LNCaP clone FGC (cell line): ENCODE results near the gene ARHGAP18.

ENCODE experiments used
- DNase-seq: peaks from one replicate; pipeline ENCODE4 v3.0.0-alpha.2; 2011; ENCODE audit warnings: low read depth
- H3K4me3 ChIP-seq: 2 replicates; pipeline ENCODE4 v1.5.1; 2011; ENCODE audit warnings: mild to moderate bottlenecking, low read depth, low read length, control low read depth
- TF ChIP-seq, protein P1 (sequence below): IDR thresholded peaks from 2 replicates; pipeline ENCODE4 v1.5.1; 2012; ENCODE audit warnings: mild to moderate bottlenecking; ENCODE audit not compliant: control insufficient read depth, insufficient read depth; ENCODE audit errors: extremely low read depth

Gene ARHGAP18

GRCh38 chr6:129686941-129687627 lies 22.9 kb downstream of the ARHGAP18 start:
- H3K4me3 ChIP-seq: no peak overlapping the region
- no peak for DNase-seq
- TF ChIP-seq, protein P1, sequence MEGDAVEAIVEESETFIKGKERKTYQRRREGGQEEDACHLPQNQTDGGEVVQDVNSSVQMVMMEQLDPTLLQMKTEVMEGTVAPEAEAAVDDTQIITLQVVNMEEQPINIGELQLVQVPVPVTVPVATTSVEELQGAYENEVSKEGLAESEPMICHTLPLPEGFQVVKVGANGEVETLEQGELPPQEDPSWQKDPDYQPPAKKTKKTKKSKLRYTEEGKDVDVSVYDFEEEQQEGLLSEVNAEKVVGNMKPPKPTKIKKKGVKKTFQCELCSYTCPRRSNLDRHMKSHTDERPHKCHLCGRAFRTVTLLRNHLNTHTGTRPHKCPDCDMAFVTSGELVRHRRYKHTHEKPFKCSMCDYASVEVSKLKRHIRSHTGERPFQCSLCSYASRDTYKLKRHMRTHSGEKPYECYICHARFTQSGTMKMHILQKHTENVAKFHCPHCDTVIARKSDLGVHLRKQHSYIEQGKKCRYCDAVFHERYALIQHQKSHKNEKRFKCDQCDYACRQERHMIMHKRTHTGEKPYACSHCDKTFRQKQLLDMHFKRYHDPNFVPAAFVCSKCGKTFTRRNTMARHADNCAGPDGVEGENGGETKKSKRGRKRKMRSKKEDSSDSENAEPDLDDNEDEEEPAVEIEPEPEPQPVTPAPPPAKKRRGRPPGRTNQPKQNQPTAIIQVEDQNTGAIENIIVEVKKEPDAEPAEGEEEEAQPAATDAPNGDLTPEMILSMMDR: no peak

GRCh38 chr6:129685662-129686031 lies 24.3 kb downstream of the ARHGAP18 start:
- no peak for DNase-seq
- no peak overlapping the region for H3K4me3 ChIP-seq
- TF ChIP-seq, protein P1: no peak

DNA sequence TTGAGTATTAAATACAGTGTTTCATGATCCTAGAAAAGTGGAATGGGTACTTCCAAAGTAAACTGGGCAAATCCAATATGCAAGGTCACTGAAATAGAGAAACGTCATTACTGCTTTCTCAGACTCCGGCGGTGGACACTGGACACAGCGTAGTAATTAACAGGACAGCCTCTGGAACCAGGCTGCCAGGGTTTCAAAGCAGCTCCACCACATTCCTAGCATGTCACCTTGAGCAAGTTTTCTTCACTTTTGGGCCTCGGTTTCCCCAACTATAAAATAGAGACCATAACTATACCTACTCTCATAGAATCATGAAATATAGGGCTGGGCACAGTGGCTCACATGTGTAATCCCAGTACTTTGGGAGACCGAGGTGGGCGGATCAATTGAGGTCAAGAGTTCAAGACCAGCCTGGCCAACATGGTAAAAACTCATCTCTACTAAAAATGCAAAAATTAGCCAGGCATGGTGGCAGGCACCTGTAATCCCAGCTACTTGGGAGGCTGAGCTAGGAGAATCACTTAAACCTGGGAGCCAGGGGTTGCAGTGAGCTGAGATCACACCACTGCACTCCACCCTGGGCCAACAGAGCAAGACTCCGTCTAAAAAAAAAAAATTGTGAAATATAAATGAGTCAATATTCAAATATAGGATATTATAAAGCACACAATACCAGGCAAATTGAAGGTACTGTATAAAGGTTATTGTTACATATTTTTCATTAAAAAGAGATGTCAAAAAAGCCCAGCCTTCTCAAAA lies 24.9 kb downstream of the ARHGAP18 start:
- no peak overlapping the region for H3K4me3 ChIP-seq
- no peak for DNase-seq
- TF ChIP-seq, protein P1: no peak

- TF ChIP-seq, protein P1: no peak
- no peak overlapping the region for H3K4me3 ChIP-seq
- no peak for DNase-seq
Observed at GRCh38 chr6:129684323-129684884, 25.6 kb downstream of the ARHGAP18 start.

- no peak for DNase-seq
- TF ChIP-seq, protein P1: no peak
- no peak overlapping the region for H3K4me3 ChIP-seq
Observed at GRCh38 chr6:129683601-129684322, 26.2 kb downstream of the ARHGAP18 start.

- H3K4me3 ChIP-seq: no peak overlapping the region
- TF ChIP-seq, protein P1: no peak
- no peak for DNase-seq
Observed at GRCh38 chr6:129681913-129682205, 28.1 kb downstream of the ARHGAP18 start.
